ENCODE data around the gene TXNDC8.
A peak's percentile ranks its signal among the peaks of the same experiment; 100 is the strongest.
"Not testable (repeated sequence)": the region's sequence is repeated elsewhere in the genome, so short reads cannot be mapped to it uniquely, and the experiment has no call there.

TXNDC8 gene

GRCh38 chr9:110323818-110324217 lies 13.8 kb downstream of the TXNDC8 start:
- DNase-seq: no peak

- DNase-seq: peak; percentile 74
Measured at GRCh38 chr9:110320651-110321445, 16.8 kb downstream of the TXNDC8 start.

- DNase-seq: no peak
Measured at GRCh38 chr9:110319781-110320492, 17.7 kb downstream of the TXNDC8 start.

GRCh38 chr9:110317911-110318310 lies 19.8 kb downstream of the TXNDC8 start:
- DNase-seq: peak; percentile 8

GRCh38 chr9:110316261-110317075 lies 21.2 kb downstream of the TXNDC8 start:
- DNase-seq: peak; percentile 75

GRCh38 chr9:110311978-110312377 lies 25.7 kb downstream of the TXNDC8 start:
- DNase-seq: not testable (repeated sequence)

- no peak for DNase-seq
Measured at GRCh38 chr9:110309681-110310080, 28.0 kb downstream of the TXNDC8 start.

GRCh38 chr9:110308633-110309038 lies 29.0 kb downstream of the TXNDC8 start:
- no peak for DNase-seq

- DNase-seq: no peak
Measured at GRCh38 chr9:110307191-110307590, 30.5 kb downstream of the TXNDC8 start.

GRCh38 chr9:110303133-110303532 lies 34.5 kb downstream of the TXNDC8 start:
- DNase-seq: peak; percentile 30

- no peak for DNase-seq
Measured at GRCh38 chr9:110298043-110298605, 39.5 kb downstream of the TXNDC8 start.

GRCh38 chr9:110293248-110293647 lies 44.4 kb downstream of the TXNDC8 start:
- DNase-seq: no peak

- no peak for DNase-seq
Measured at GRCh38 chr9:110291921-110292557, 45.6 kb downstream of the TXNDC8 start.

- no peak for DNase-seq
Measured at GRCh38 chr9:110290001-110290400, 47.7 kb downstream of the TXNDC8 start.

GRCh38 chr9:110288503-110288902 lies 49.2 kb downstream of the TXNDC8 start:
- no peak for DNase-seq

GRCh38 chr9:110287289-110287680 lies 50.4 kb downstream of the TXNDC8 start:
- DNase-seq: no peak

GRCh38 chr9:110284211-110284844 lies 53.3 kb downstream of the TXNDC8 start:
- DNase-seq: no peak

GRCh38 chr9:110283751-110284150 lies 53.9 kb downstream of the TXNDC8 start:
- no peak for DNase-seq

GRCh38 chr9:110282739-110283081 lies 55.0 kb downstream of the TXNDC8 start:
- DNase-seq: no peak

- DNase-seq: peak; percentile 45
Measured at GRCh38 chr9:110282018-110282738, 55.5 kb downstream of the TXNDC8 start.

- DNase-seq: no peak
Measured at GRCh38 chr9:110278080-110278707, 59.5 kb downstream of the TXNDC8 start.
